OCI-LY3 (cell line): ENCODE results near the gene EFCAB8.

Source experiments
- EZH2phosphoT487 ChIP-seq: fragments of 200-600 bp; shearing (Covaris generic); IDR thresholded peaks from 2 replicates; pipeline ENCODE4 v1.6.1; 2018; ENCODE audit warnings: antibody characterized with exemption, mixed run types, low read depth
- TF ChIP-seq, protein P1 (sequence below): fragments of 200-600, 300-600 bp; sonication (generic); IDR thresholded peaks from 2 replicates; pipeline ENCODE4 v1.5.1; 2014; ENCODE audit warnings: antibody characterized with exemption, low read length, low read depth

DNA sequence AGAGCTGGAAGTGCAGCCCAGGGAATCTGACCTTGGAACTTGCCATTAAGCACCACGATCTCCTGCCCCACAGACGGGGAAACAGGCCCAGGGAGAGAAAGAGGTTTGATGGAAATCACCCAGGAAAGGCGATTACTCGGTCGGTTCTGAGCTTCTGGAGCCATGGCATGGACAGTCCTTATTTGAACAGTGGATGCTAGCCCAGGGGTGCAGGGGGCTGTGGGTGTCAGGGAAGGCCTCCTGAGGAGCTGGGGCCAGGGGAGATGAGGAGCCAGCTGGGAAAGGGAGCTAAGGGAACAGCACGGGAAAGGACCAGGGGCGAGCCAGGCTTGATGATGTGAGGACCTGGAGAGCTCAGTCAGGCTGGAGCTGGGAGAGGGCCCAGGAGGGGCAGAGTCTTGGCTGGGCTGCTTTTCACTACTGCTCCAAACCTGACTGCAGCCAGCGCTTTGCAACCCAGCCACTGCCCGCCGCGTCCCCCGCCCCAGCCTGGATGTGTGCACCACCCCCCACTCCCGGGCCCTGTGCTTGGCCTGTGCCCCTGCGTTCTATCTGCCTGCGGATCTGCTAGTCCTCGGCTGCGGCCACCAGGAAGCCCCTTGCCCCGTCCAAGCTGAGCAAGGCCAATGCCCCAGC, 127.7 kb downstream of the EFCAB8 start:
- TF ChIP-seq, protein P1, sequence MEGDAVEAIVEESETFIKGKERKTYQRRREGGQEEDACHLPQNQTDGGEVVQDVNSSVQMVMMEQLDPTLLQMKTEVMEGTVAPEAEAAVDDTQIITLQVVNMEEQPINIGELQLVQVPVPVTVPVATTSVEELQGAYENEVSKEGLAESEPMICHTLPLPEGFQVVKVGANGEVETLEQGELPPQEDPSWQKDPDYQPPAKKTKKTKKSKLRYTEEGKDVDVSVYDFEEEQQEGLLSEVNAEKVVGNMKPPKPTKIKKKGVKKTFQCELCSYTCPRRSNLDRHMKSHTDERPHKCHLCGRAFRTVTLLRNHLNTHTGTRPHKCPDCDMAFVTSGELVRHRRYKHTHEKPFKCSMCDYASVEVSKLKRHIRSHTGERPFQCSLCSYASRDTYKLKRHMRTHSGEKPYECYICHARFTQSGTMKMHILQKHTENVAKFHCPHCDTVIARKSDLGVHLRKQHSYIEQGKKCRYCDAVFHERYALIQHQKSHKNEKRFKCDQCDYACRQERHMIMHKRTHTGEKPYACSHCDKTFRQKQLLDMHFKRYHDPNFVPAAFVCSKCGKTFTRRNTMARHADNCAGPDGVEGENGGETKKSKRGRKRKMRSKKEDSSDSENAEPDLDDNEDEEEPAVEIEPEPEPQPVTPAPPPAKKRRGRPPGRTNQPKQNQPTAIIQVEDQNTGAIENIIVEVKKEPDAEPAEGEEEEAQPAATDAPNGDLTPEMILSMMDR, result no peak
- TF ChIP-seq EZH2phosphoT487, result no peak
